H1 (cell line): ENCODE measurements around the gene STK32C. TPM values are rescaled to one million over a fixed set of nuclear protein-coding genes. Genes with fewer than 3 reads are reported as not detected.
A peak's percentile ranks its signal among the peaks of the same experiment; 100 is the strongest.

ENCODE experiments used
- CTCF ChIA-PET: fragments of 300-600 bp; sonication (Branson Sonifier 250); formaldehyde crosslinking; loops from one replicate; lab custom pipeline; 2021; ENCODE audit not compliant: partially characterized antibody; lab: Charles Lee
- POLR2A ChIA-PET: fragments of 300-600 bp; sonication (Branson Sonifier 250); formaldehyde crosslinking; loops from one replicate; lab custom pipeline; 2021; ENCODE audit warnings: inconsistent platforms; ENCODE audit not compliant: partially characterized antibody; lab: Charles Lee
- DNase-seq, 2 experiments: peaks; one replicate each; pipeline versions ENCODE4 v3.0.0 to v3.0.0-alpha.2; 2010 to 2022; ENCODE audit warnings: low spot score in 2 of 2, low read depth in 1 of 2, mixed read lengths in 1 of 2
- FAIRE-seq: peaks from 2 replicates; lab custom pipeline; 2011; peaks lifted over from hg19 to GRCh38; lab: Jason Lieb, UNC
- H2AFZ ChIP-seq: 2 replicates; pipeline ENCODE4 v1.8.1; 2012; ENCODE audit warnings: low read length, inconsistent platforms
- H2AK5ac ChIP-seq: 2 replicates; pipeline ENCODE4 v1.6.1; 2013; ENCODE audit warnings: low read depth, low read length
- H2BK120ac ChIP-seq: replicated peaks from 2 replicates; pipeline ENCODE3; 2013; ENCODE audit warnings: low read depth, low read length, inconsistent platforms
- H2BK12ac ChIP-seq: 2 replicates; pipeline ENCODE4 v1.6.1; 2013; ENCODE audit warnings: low read depth, low read length
- H2BK15ac ChIP-seq: 2 replicates; pipeline ENCODE4 v1.6.1; 2013; ENCODE audit warnings: low read length
- H2BK20ac ChIP-seq: 2 replicates; pipeline ENCODE4 v1.6.1; 2013; ENCODE audit warnings: low read length
- H2BK5ac ChIP-seq: 2 replicates; pipeline ENCODE4 v1.6.1; 2013; ENCODE audit warnings: low read depth, low read length
- H3K14ac ChIP-seq: 2 replicates; pipeline ENCODE4 v1.6.1; 2013; ENCODE audit warnings: inconsistent platforms; ENCODE audit not compliant: insufficient read length
- H3K18ac ChIP-seq: 2 replicates; pipeline ENCODE4 v1.6.1; 2013; ENCODE audit warnings: low read length; ENCODE audit errors: extremely low read depth
- H3K23ac ChIP-seq: 2 replicates; pipeline ENCODE4 v1.6.1; 2013; ENCODE audit warnings: inconsistent platforms; ENCODE audit not compliant: insufficient read length
- H3K23me2 ChIP-seq: 2 replicates; pipeline ENCODE4 v1.6.1; 2013; ENCODE audit warnings: low read depth, low read length
- H3K27ac ChIP-seq: 2 replicates; pipeline ENCODE4 v1.6.1; 2011; ENCODE audit warnings: low read depth, low read length, inconsistent platforms
- H3K27me3 ChIP-seq, 4 experiments: replicated peaks in 1 of 4; 1 replicate in 1 of 4; 2 replicates in 3 of 4; pipeline versions ENCODE4 v1.6.1 to v1.8.1; 2011 to 2013; ENCODE audit warnings: low read length in 3 of 4, mild to moderate bottlenecking in 3 of 4, inconsistent platforms in 2 of 4, mixed read lengths in 2 of 4, moderate library complexity in 1 of 4; ENCODE audit not compliant: control insufficient read depth in 3 of 4, insufficient read depth in 3 of 4; ENCODE audit errors: extremely low read depth in 1 of 4
- H3K36me3 ChIP-seq, 4 experiments: 2 replicates each; pipeline versions ENCODE4 v1.6.1 to v1.8.1; 2011 to 2013; ENCODE audit warnings: mild to moderate bottlenecking in 4 of 4, low read length in 3 of 4, moderate library complexity in 2 of 4, control low read depth in 1 of 4, inconsistent platforms in 1 of 4; ENCODE audit not compliant: insufficient read depth in 4 of 4, control insufficient read depth in 2 of 4
- H3K4ac ChIP-seq: replicated peaks from 2 replicates; pipeline ENCODE3; 2013; ENCODE audit warnings: low read length, low read depth, mixed read lengths, inconsistent platforms; ENCODE audit not compliant: insufficient read length
- H3K4me1 ChIP-seq, 4 experiments: replicated peaks in 1 of 4; 1 replicate in 1 of 4; 2 replicates in 3 of 4; pipeline versions ENCODE4 v1.6.1 to v1.8.1; 2011 to 2013; ENCODE audit warnings: low read length in 3 of 4, inconsistent platforms in 2 of 4, mixed read lengths in 1 of 4; ENCODE audit not compliant: insufficient read depth in 4 of 4, control insufficient read depth in 3 of 4
- H3K4me2 ChIP-seq, 2 experiments: 2 replicates each; pipeline versions ENCODE4 v1.6.1 to v1.8.1; 2011 to 2013; ENCODE audit warnings: low read depth in 2 of 2, low read length in 2 of 2, control low read depth in 1 of 2, inconsistent platforms in 1 of 2, mild to moderate bottlenecking in 1 of 2; ENCODE audit not compliant: insufficient read depth in 1 of 2
- H3K4me3 ChIP-seq, 4 experiments: fragments of 200-600, 300-600 bp in 1 of 4; sonication (generic), shearing (Covaris generic), sonication (Bioruptor Twin) in 1 of 4; 2 replicates each; pipeline versions ENCODE4 v1.5.1 to v1.8.1; 2011 to 2016; ENCODE audit warnings: low read length in 4 of 4, low read depth in 3 of 4, control low read depth in 2 of 4, inconsistent platforms in 2 of 4, mild to moderate bottlenecking in 2 of 4, mixed read lengths in 1 of 4, moderate library complexity in 1 of 4; ENCODE audit not compliant: insufficient read depth in 2 of 4; ENCODE audit errors: extremely low read depth in 1 of 4
- H3K56ac ChIP-seq: replicated peaks from 2 replicates; pipeline ENCODE3; 2013; ENCODE audit warnings: low read depth, mild to moderate bottlenecking, mixed read lengths, low read length, inconsistent platforms; ENCODE audit not compliant: insufficient read length
- H3K79me1 ChIP-seq: 2 replicates; pipeline ENCODE4 v1.6.1; 2013; ENCODE audit warnings: low read depth, low read length, control low read depth
- H3K79me2 ChIP-seq, 2 experiments: 2 replicates each; pipeline versions ENCODE4 v1.6.1 to v1.8.1; 2012 to 2013; ENCODE audit warnings: low read length in 2 of 2, mild to moderate bottlenecking in 2 of 2, inconsistent platforms in 1 of 2; ENCODE audit not compliant: insufficient read depth in 2 of 2, control insufficient read depth in 1 of 2
- H3K9ac ChIP-seq, 4 experiments: replicated peaks in 1 of 4; 1 replicate in 1 of 4; 2 replicates in 3 of 4; pipeline versions ENCODE4 v1.6.1 to v1.8.1; 2011 to 2013; ENCODE audit warnings: low read depth in 3 of 4, low read length in 3 of 4, control low read depth in 2 of 4, mild to moderate bottlenecking in 2 of 4, moderate library complexity in 2 of 4, inconsistent platforms in 1 of 4; ENCODE audit errors: extremely low read depth in 1 of 4
- H3K9me3 ChIP-seq, 2 experiments: 2 replicates each; pipeline versions ENCODE4 v1.6.1 to v1.8.1; 2012 to 2013; ENCODE audit warnings: mild to moderate bottlenecking in 2 of 2, moderate library complexity in 2 of 2, control low read depth in 1 of 2, inconsistent platforms in 1 of 2, low read depth in 1 of 2, low read length in 1 of 2, mixed read lengths in 1 of 2; ENCODE audit not compliant: insufficient read depth in 2 of 2
- H4K20me1 ChIP-seq, 2 experiments: replicated peaks in 1 of 2; 2 replicates each; pipeline versions ENCODE3 to v1.8.1; 2011 to 2013; ENCODE audit warnings: inconsistent platforms in 2 of 2, low read length in 2 of 2, mild to moderate bottlenecking in 1 of 2; ENCODE audit not compliant: insufficient read depth in 2 of 2, control insufficient read depth in 1 of 2
- H4K5ac ChIP-seq: 2 replicates; pipeline ENCODE4 v1.6.1; 2013; ENCODE audit warnings: low read length, low read depth, mixed read lengths, inconsistent platforms; ENCODE audit not compliant: insufficient read length
- H4K8ac ChIP-seq: 2 replicates; pipeline ENCODE4 v1.8.0; 2013; ENCODE audit warnings: mild to moderate bottlenecking, moderate library complexity, low read length, inconsistent platforms; ENCODE audit not compliant: insufficient read depth; ENCODE audit errors: extremely low read depth
- H4K91ac ChIP-seq: replicated peaks from 2 replicates; pipeline ENCODE3; 2013; ENCODE audit warnings: low read length, mixed read lengths, inconsistent platforms; ENCODE audit not compliant: insufficient read length
- EZH2 ChIP-seq: fragments of 200-600 bp; sonication (generic); IDR thresholded peaks from 2 replicates; pipeline ENCODE4 v1.7.1; 2012; ENCODE audit warnings: low read depth, mild to moderate bottlenecking, moderate library complexity, low read length, inconsistent platforms; ENCODE audit not compliant: severe bottlenecking
- KDM1A ChIP-seq: fragments of 200-600, 300-600 bp; sonication (generic); IDR thresholded peaks from 2 replicates; pipeline ENCODE4 v1.7.1; 2016; ENCODE audit warnings: mild to moderate bottlenecking, low read length, borderline replicate concordance
- SP2 ChIP-seq: IDR thresholded peaks from 2 replicates; pipeline ENCODE4 v1.6.1; 2012; ENCODE audit warnings: mild to moderate bottlenecking, low read length, inconsistent platforms
- SP4 ChIP-seq: IDR thresholded peaks from 2 replicates; pipeline ENCODE4 v1.6.1; 2012; ENCODE audit warnings: low read length, inconsistent platforms
- SUZ12 ChIP-seq: fragments of 200-600 bp; sonication (generic); IDR thresholded peaks from 2 replicates; pipeline ENCODE4 v1.6.1; 2012; ENCODE audit warnings: mild to moderate bottlenecking, inconsistent platforms, low read length, moderate library complexity, mixed read lengths
- TBP ChIP-seq: IDR thresholded peaks from 2 replicates; pipeline ENCODE4 v1.6.1; 2011; ENCODE audit warnings: low read depth, low read length, improper control_type of control experiment
- TEAD4 ChIP-seq: IDR thresholded peaks from 2 replicates; pipeline ENCODE4 v1.6.1; 2012; ENCODE audit warnings: low read depth, low read length, inconsistent platforms, mixed read lengths
- WGBS, 2 experiments: shearing (Covaris generic) in 1 of 2; methylation state at CpG; one replicate each; pipeline versions ENCODE4 v1.1.6 to v1.1.7; 2013 to 2015; ENCODE audit warnings: low lambda C conversion rate in 2 of 2, mixed read lengths in 2 of 2, inconsistent platforms in 1 of 2, low coverage in 1 of 2, missing lambda C conversion rate in 1 of 2; ENCODE audit not compliant: insufficient replicate concordance in 2 of 2, insufficient coverage in 1 of 2, insufficient read length in 1 of 2; ENCODE audit errors: extremely low coverage in 1 of 2, missing lambda C conversion rate in 1 of 2; 5-methylcytosine and 5-hydroxymethylcytosine counted together
- polyA plus RNA-seq, 7 experiments: library from polyadenylated mRNA; depleted of rRNA in 3 of 7; stranded (reverse) in 5 of 7; unstranded in 2 of 7; fragments of >200 nt in 5 of 7; fragments of 200-250 nt in 2 of 7; gene quantifications; 1 replicate in 5 of 7; 2 replicates in 1 of 7; 4 replicates in 1 of 7; pipeline versions ENCODE4 v1.2.1 to v1.2.3, GENCODE V29; 2011 to 2013; ENCODE audit warnings: missing spikeins in 2 of 7, mixed read lengths in 2 of 7
- total RNA-seq: library from RNA; stranded (reverse); fragmentation: NEBNext Ultra II Directional; extraction: Animal tissue kit (Norgen Biotek cat#: 25700); gene quantifications from 2 replicates; pipeline ENCODE4 v1.2.1, GENCODE V29; 2021
- TF ChIP-seq, protein P1 (sequence below): IDR thresholded peaks from 2 replicates; pipeline ENCODE4 v1.6.1; 2011; ENCODE audit warnings: low read length, improper control_type of control experiment

STK32C gene
- total and polyA plus RNA-seq, 2 of the 8 experiments (the other 6 are each of a cell fraction or from before 2014, with no cell fraction given), result 10.6 to 15.6 TPM

DNA sequence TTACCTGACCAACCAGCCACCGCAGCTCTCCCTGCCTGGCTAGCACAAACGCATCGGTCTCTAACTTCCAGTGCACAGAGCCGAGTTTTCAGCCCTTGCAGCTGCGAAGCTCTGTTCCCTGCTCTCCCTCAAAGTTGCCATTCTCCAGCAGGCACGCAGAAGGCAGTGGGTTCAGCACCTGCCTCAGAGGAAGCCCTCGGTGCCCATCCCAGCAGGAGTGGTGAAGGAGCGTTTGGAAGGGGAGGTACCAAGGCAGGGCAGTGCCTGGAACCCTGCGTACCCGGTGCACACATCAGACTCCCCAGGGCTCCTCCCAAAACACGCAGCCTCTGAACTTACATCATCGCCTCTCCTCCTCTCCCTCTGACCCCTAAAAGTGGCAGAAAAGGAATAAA is 1.7 kb upstream of the STK32C start:
- 82% methylated on average over 12 of the region's 12 CpGs; no CpG with 5 or more reads in 1 of the 2 experiments for whole genome bisulfite sequencing, 2 experiments
- H3K4me2 ChIP-seq, result peak overlapping the region; percentile 79 to 95; a peak in 2 of 4 replicates
- H3K27ac ChIP-seq, result no peak overlapping the region
- FAIRE-seq, result no peak
- no peak overlapping the region for H4K5ac ChIP-seq
- no peaks in the 10 kb centered on the region for H3K79me1 ChIP-seq
- H3K23ac ChIP-seq, result no peak overlapping the region
- no peaks in the 10 kb centered on the region for H4K20me1 ChIP-seq
- no peak overlapping the region for H3K18ac ChIP-seq
- no peak overlapping the region for H4K8ac ChIP-seq
- H3K14ac ChIP-seq, result no peak overlapping the region
- no peak overlapping the region for H3K4ac ChIP-seq
- H3K4me3 ChIP-seq, result peak overlapping the region in 1 of 4 experiments; percentile 82; a peak in 1 of 8 replicates
- H2BK15ac ChIP-seq, result peak overlapping the region; percentile 61; the same call in 1 of the 2 replicates
- POLR2A ChIA-PET, result interaction anchor here (0.6 kb wide), 1 partner anchor 51 kb away, joined by 3 read pairs; no protein-coding TSS in a partner anchor
- H3K23me2 ChIP-seq, result peaks cover 13% of the 10 kb centered on the region; the same call in 1 of the 2 replicates
- no peak overlapping the region for H4K91ac ChIP-seq
- no peak for TF ChIP-seq SUZ12
- no peak for TF ChIP-seq SP2
- no peak for TF ChIP-seq TBP
- TF ChIP-seq EZH2, result peak; percentile 43
- no peak for TF ChIP-seq TEAD4
- TF ChIP-seq, protein P1, sequence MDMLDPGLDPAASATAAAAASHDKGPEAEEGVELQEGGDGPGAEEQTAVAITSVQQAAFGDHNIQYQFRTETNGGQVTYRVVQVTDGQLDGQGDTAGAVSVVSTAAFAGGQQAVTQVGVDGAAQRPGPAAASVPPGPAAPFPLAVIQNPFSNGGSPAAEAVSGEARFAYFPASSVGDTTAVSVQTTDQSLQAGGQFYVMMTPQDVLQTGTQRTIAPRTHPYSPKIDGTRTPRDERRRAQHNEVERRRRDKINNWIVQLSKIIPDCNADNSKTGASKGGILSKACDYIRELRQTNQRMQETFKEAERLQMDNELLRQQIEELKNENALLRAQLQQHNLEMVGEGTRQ, result no peak
- TF ChIP-seq KDM1A, result no peak
- TF ChIP-seq SP4, result no peak
- H3K79me2 ChIP-seq, result no peaks in the 10 kb centered on the region
- no peak overlapping the region for H2AFZ ChIP-seq
- H3K27me3 ChIP-seq, result peaks cover 20 to 43% (median 38%) of the 10 kb centered on the region in 4 experiments; a peak in 6 of 7 replicates
- H3K56ac ChIP-seq, result no peak overlapping the region
- no peak overlapping the region; a peak in 1 of 7 replicates for H3K9ac ChIP-seq
- H3K4me1 ChIP-seq, result peaks cover 1 to 9% (median 4%) of the 10 kb centered on the region in 4 experiments; a peak in 5 of 7 replicates
- H2BK120ac ChIP-seq, result no peak overlapping the region
- H2BK5ac ChIP-seq, result no peak overlapping the region
- H2BK20ac ChIP-seq, result no peak overlapping the region
- CTCF ChIA-PET, result interaction anchor here (1.2 kb wide), 1 partner anchor 85 kb away, joined by 3 read pairs; no protein-coding TSS in a partner anchor
- H2AK5ac ChIP-seq, result no peak overlapping the region
- H3K36me3 ChIP-seq, result no peaks in the 10 kb centered on the region
- H3K9me3 ChIP-seq, result peaks cover 10 to 13% of the 10 kb centered on the region in 2 experiments
- DNase-seq, result no peak
- H2BK12ac ChIP-seq, result peak overlapping the region; percentile 39; the same call in 1 of the 2 replicates
